SK-N-SH (cell line): ENCODE measurements around the gene TTC39C. TPM values are rescaled to one million over a fixed set of nuclear protein-coding genes. Genes with fewer than 3 reads are reported as not detected.

Source experiments
- CTCF ChIA-PET: fragments of 300-600, 350-600 bp; formaldehyde crosslinking; extraction: SDS; loops from one replicate; lab custom pipeline; 2021; lab: Yijun Ruan, JAX
- POLR2A ChIA-PET: fragments of 350-600 bp; sonication (Branson Sonifier 250); formaldehyde crosslinking; extraction: SDS; loops from one replicate; lab custom pipeline; 2020; ENCODE audit warnings: antibody characterized with exemption, inconsistent platforms; lab: Yijun Ruan, JAX
- DNase-seq: peaks from one replicate; pipeline ENCODE4 v3.0.0; 2012
- H2AFZ ChIP-seq: fragments of 200-600 bp; sonication (generic); 2 replicates; pipeline ENCODE4 v1.8.1; 2016; ENCODE audit warnings: antibody characterized with exemption, mild to moderate bottlenecking, low read depth
- H3F3A ChIP-seq: fragments of 200-600 bp; sonication (generic); replicated peaks from 2 replicates; pipeline ENCODE3; 2016; ENCODE audit warnings: antibody characterized with exemption, mild to moderate bottlenecking; ENCODE audit not compliant: insufficient read depth
- H3K27ac ChIP-seq, 2 experiments: fragments of 200-500 bp in 1 of 2; fragments of 200-600 bp in 1 of 2; sonication (Bioruptor generic) in 1 of 2; sonication (generic), shearing (Covaris generic) in 1 of 2; 2 replicates each; pipeline versions ENCODE4 v1.5.1 to v1.6.1; 2014 to 2016; ENCODE audit warnings: low read depth in 2 of 2, inconsistent platforms in 1 of 2, low read length in 1 of 2, mild to moderate bottlenecking in 1 of 2, mixed read lengths in 1 of 2
- H3K27me3 ChIP-seq: fragments of 200-600 bp; sonication (generic), shearing (Covaris generic); 2 replicates; pipeline ENCODE4 v1.6.1; 2016; ENCODE audit warnings: mixed run types; ENCODE audit not compliant: insufficient read depth
- H3K36me3 ChIP-seq, 2 experiments: fragments of 200-500 bp in 1 of 2; fragments of 200-600 bp in 1 of 2; sonication (Bioruptor generic) in 1 of 2; sonication (generic) in 1 of 2; replicated peaks in 1 of 2; 2 replicates each; pipeline versions ENCODE3 to v1.5.1; 2014 to 2016; ENCODE audit warnings: low read length in 1 of 2, mild to moderate bottlenecking in 1 of 2; ENCODE audit not compliant: insufficient read depth in 2 of 2, control insufficient read depth in 1 of 2
- H3K4me1 ChIP-seq, 2 experiments: fragments of 200-500 bp in 1 of 2; fragments of 200-600 bp in 1 of 2; sonication (Bioruptor generic) in 1 of 2; sonication (generic), shearing (Covaris generic) in 1 of 2; 2 replicates each; pipeline versions ENCODE4 v1.5.1 to v1.6.1; 2014 to 2016; ENCODE audit warnings: low read depth in 1 of 2, low read length in 1 of 2, mixed run types in 1 of 2; ENCODE audit not compliant: insufficient read depth in 2 of 2, control insufficient read depth in 1 of 2
- H3K4me2 ChIP-seq: fragments of 200-600 bp; sonication (generic), shearing (Covaris generic); 2 replicates; pipeline ENCODE4 v1.6.1; 2017; ENCODE audit warnings: mixed run types
- H3K4me3 ChIP-seq, 2 experiments: fragments of 200-500 bp in 1 of 2; fragments of 200-600 bp in 1 of 2; sonication (Bioruptor generic) in 1 of 2; sonication (generic), shearing (Covaris generic) in 1 of 2; 2 replicates each; pipeline versions ENCODE4 v1.5.1 to v1.8.1; 2014 to 2016; ENCODE audit warnings: low read depth in 2 of 2, inconsistent platforms in 1 of 2, low read length in 1 of 2, mild to moderate bottlenecking in 1 of 2, mixed read lengths in 1 of 2, moderate library complexity in 1 of 2
- H3K79me2 ChIP-seq: fragments of 200-600 bp; sonication (generic); 2 replicates; pipeline ENCODE4 v1.8.1; 2017; ENCODE audit warnings: mild to moderate bottlenecking; ENCODE audit not compliant: insufficient read depth
- H3K9ac ChIP-seq: fragments of 200-600 bp; sonication (generic); 2 replicates; pipeline ENCODE4 v1.6.1; 2017; ENCODE audit warnings: mixed run types
- H3K9me2 ChIP-seq: fragments of 200-600 bp; sonication (generic); 2 replicates; pipeline ENCODE4 v1.6.1; 2017; ENCODE audit warnings: mixed run types
- H3K9me3 ChIP-seq: fragments of 200-600 bp; sonication (generic); 2 replicates; pipeline ENCODE4 v1.6.1; 2017; ENCODE audit warnings: mixed run types, mild to moderate bottlenecking, moderate library complexity
- H4K20me1 ChIP-seq: fragments of 200-600 bp; sonication (generic); 2 replicates; pipeline ENCODE4 v1.6.1; 2017; ENCODE audit warnings: mild to moderate bottlenecking, mixed run types; ENCODE audit not compliant: insufficient read depth
- CHD2 ChIP-seq: fragments of 150-350 bp; IDR thresholded peaks from 2 replicates; pipeline ENCODE4 v1.6.1; 2018; ENCODE audit warnings: low read length; ENCODE audit not compliant: partially characterized antibody
- CTCF ChIP-seq: fragments of 200-600 bp; sonication (generic); IDR thresholded peaks from 2 replicates; pipeline ENCODE4 v1.6.1; 2017; ENCODE audit warnings: antibody characterized with exemption, mild to moderate bottlenecking, moderate library complexity
- EP300 ChIP-seq, 2 experiments: IDR thresholded peaks; 2 replicates each; pipeline versions ENCODE4 v1.4.0 to v1.6.1; 2012; ENCODE audit warnings: borderline replicate concordance in 1 of 2, low read depth in 1 of 2, low read length in 1 of 2
- FOXM1 ChIP-seq: IDR thresholded peaks from 2 replicates; pipeline ENCODE4 v1.4.0; 2012; ENCODE audit warnings: low read depth, mild to moderate bottlenecking
- GATA2 ChIP-seq: sonication (generic); formaldehyde crosslinking; IDR thresholded peaks from 2 replicates; pipeline ENCODE4 v1.5.0; 2020; ENCODE audit warnings: mild to moderate bottlenecking, missing genetic modification reagents
- MXI1 ChIP-seq: IDR thresholded peaks from 2 replicates; pipeline ENCODE4 v1.6.1; 2012; ENCODE audit warnings: mild to moderate bottlenecking, low read depth, low read length, improper control_type of control experiment
- POLR2AphosphoS5 ChIP-seq: IDR thresholded peaks from 2 replicates; pipeline ENCODE4 v1.6.1; 2012; ENCODE audit warnings: low read depth, low read length
- RAD21 ChIP-seq: IDR thresholded peaks from 2 replicates; pipeline ENCODE4 v1.6.1; 2012; ENCODE audit warnings: mild to moderate bottlenecking, low read length
- RCOR1 ChIP-seq: fragments of 150-350 bp; IDR thresholded peaks from 2 replicates; pipeline ENCODE4 v1.6.1; 2017; ENCODE audit warnings: antibody characterized with exemption, low read length
- SMC3 ChIP-seq: IDR thresholded peaks from 2 replicates; pipeline ENCODE4 v1.6.1; 2012; ENCODE audit warnings: low read depth, low read length, improper control_type of control experiment
- TAF1 ChIP-seq: IDR thresholded peaks from 2 replicates; pipeline ENCODE4 v1.6.1; 2012; ENCODE audit warnings: low read depth, mild to moderate bottlenecking, low read length, moderate library complexity, borderline replicate concordance
- USF2 ChIP-seq: fragments of 150-350 bp; IDR thresholded peaks from 2 replicates; pipeline ENCODE4 v1.6.1; 2017; ENCODE audit warnings: antibody characterized with exemption, low read length, low read depth, borderline replicate concordance
- WGBS: methylation state at CpG from one replicate; pipeline ENCODE4 v1.1.6; 2017; ENCODE audit warnings: low lambda C conversion rate; 5-methylcytosine and 5-hydroxymethylcytosine counted together
- polyA plus RNA-seq, 3 experiments: library from polyadenylated mRNA; depleted of rRNA; stranded (reverse); fragments of >200 nt; gene quantifications; 2 replicates each; pipeline ENCODE4 v1.2.3, GENCODE V29; 2012
- TF ChIP-seq, protein P1 (sequence below): IDR thresholded peaks from 2 replicates; pipeline ENCODE4; 2012
- TF ChIP-seq, protein P2 (sequence below): IDR thresholded peaks from 2 replicates; pipeline ENCODE4 v1.4.0; 2012; ENCODE audit warnings: low read depth, borderline replicate concordance
- TF ChIP-seq, protein P3 (sequence below): IDR thresholded peaks from 2 replicates; pipeline ENCODE4 v1.4.0; 2012; ENCODE audit warnings: low read depth, borderline replicate concordance
- TF ChIP-seq, protein P4 (sequence below): fragments of 150-350 bp; IDR thresholded peaks from 2 replicates; pipeline ENCODE4 v1.6.1; 2016; ENCODE audit warnings: mild to moderate bottlenecking, low read depth, low read length
- TF ChIP-seq, protein P5 (sequence below): IDR thresholded peaks from 2 replicates; pipeline ENCODE4 v1.6.1; 2012; ENCODE audit warnings: mild to moderate bottlenecking, low read depth, low read length, moderate library complexity

TTC39C gene
- polyA plus RNA-seq, 1 of the 3 experiments (the other 2 are of a cell fraction): 8.6 TPM

DNA sequence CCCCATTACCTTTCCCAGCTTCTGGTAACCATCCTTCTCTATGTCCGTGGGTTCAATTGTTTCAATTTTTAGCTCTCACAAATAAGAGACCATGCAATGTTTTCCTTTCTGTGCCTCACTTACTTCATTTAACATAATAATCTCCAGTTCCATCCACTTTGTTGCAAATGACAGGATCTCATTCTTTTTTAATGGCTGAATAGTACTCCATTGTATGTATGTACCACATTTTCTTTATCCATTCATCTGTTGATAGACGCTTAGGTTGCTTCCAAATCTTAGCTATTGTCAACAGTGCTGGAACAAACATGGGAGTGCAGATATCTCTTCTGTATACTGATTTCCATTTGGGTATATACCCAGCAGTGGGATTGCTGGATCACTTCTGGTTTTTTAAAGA is 126.1 kb downstream of the TTC39C start:
- Histone ChIP-seq H3F3A (no peaks in the 10 kb centered on the region), H2AFZ (no peak overlapping the region), H3K27me3 (no peaks in the 10 kb centered on the region), H3K9me3 (no peaks in the 10 kb centered on the region), H3K4me3 (no peak overlapping the region), H3K36me3 (peaks cover 5 to 11% of the 10 kb centered on the region in 2 experiments), H3K4me1 (peaks cover 0 to 4% of the 10 kb centered on the region in 2 experiments; a peak in 1 of 4 replicates), H3K79me2 (peaks cover 15% of the 10 kb centered on the region), H3K9ac (no peak overlapping the region), H3K9me2 (no peaks in the 10 kb centered on the region), H3K4me2 (no peak overlapping the region), H3K27ac (no peak overlapping the region), H4K20me1 (no peaks in the 10 kb centered on the region)
- ChIA-PET CTCF (no interaction called here), POLR2A (no interaction called here)
- DNase-seq: no peak
- no peak for TF ChIP-seq TAF1
- no peak for TF ChIP-seq CTCF
- no peak for TF ChIP-seq CHD2
- TF ChIP-seq, protein P1, sequence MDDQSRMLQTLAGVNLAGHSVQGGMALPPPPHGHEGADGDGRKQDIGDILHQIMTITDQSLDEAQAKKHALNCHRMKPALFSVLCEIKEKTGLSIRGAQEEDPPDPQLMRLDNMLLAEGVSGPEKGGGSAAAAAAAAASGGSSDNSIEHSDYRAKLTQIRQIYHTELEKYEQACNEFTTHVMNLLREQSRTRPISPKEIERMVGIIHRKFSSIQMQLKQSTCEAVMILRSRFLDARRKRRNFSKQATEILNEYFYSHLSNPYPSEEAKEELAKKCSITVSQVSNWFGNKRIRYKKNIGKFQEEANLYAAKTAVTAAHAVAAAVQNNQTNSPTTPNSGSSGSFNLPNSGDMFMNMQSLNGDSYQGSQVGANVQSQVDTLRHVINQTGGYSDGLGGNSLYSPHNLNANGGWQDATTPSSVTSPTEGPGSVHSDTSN: no peak
- TF ChIP-seq EP300 (IDR thresholded peaks at IDR 0.05; ENCODE audit: borderline replicate concordance in 1 of 2, low read depth in 1 of 2, low read length in 1 of 2): no peak
- no peak for TF ChIP-seq POLR2AphosphoS5
- no peak for TF ChIP-seq SMC3
- no peak for TF ChIP-seq MXI1
- TF ChIP-seq, protein P2, sequence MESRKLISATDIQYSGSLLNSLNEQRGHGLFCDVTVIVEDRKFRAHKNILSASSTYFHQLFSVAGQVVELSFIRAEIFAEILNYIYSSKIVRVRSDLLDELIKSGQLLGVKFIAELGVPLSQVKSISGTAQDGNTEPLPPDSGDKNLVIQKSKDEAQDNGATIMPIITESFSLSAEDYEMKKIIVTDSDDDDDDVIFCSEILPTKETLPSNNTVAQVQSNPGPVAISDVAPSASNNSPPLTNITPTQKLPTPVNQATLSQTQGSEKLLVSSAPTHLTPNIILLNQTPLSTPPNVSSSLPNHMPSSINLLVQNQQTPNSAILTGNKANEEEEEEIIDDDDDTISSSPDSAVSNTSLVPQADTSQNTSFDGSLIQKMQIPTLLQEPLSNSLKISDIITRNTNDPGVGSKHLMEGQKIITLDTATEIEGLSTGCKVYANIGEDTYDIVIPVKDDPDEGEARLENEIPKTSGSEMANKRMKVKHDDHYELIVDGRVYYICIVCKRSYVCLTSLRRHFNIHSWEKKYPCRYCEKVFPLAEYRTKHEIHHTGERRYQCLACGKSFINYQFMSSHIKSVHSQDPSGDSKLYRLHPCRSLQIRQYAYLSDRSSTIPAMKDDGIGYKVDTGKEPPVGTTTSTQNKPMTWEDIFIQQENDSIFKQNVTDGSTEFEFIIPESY: no peak
- TF ChIP-seq RAD21: no peak
- TF ChIP-seq, protein P3, sequence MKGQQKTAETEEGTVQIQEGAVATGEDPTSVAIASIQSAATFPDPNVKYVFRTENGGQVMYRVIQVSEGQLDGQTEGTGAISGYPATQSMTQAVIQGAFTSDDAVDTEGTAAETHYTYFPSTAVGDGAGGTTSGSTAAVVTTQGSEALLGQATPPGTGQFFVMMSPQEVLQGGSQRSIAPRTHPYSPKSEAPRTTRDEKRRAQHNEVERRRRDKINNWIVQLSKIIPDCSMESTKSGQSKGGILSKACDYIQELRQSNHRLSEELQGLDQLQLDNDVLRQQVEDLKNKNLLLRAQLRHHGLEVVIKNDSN: no peak
- TF ChIP-seq, protein P4, sequence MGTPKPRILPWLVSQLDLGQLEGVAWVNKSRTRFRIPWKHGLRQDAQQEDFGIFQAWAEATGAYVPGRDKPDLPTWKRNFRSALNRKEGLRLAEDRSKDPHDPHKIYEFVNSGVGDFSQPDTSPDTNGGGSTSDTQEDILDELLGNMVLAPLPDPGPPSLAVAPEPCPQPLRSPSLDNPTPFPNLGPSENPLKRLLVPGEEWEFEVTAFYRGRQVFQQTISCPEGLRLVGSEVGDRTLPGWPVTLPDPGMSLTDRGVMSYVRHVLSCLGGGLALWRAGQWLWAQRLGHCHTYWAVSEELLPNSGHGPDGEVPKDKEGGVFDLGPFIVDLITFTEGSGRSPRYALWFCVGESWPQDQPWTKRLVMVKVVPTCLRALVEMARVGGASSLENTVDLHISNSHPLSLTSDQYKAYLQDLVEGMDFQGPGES: no peak
- no peak for TF ChIP-seq USF2
- TF ChIP-seq RCOR1: no peak
- TF ChIP-seq FOXM1: no peak
- no peak for TF ChIP-seq GATA2 (CRISPR knock-in tag)
- TF ChIP-seq, protein P5, sequence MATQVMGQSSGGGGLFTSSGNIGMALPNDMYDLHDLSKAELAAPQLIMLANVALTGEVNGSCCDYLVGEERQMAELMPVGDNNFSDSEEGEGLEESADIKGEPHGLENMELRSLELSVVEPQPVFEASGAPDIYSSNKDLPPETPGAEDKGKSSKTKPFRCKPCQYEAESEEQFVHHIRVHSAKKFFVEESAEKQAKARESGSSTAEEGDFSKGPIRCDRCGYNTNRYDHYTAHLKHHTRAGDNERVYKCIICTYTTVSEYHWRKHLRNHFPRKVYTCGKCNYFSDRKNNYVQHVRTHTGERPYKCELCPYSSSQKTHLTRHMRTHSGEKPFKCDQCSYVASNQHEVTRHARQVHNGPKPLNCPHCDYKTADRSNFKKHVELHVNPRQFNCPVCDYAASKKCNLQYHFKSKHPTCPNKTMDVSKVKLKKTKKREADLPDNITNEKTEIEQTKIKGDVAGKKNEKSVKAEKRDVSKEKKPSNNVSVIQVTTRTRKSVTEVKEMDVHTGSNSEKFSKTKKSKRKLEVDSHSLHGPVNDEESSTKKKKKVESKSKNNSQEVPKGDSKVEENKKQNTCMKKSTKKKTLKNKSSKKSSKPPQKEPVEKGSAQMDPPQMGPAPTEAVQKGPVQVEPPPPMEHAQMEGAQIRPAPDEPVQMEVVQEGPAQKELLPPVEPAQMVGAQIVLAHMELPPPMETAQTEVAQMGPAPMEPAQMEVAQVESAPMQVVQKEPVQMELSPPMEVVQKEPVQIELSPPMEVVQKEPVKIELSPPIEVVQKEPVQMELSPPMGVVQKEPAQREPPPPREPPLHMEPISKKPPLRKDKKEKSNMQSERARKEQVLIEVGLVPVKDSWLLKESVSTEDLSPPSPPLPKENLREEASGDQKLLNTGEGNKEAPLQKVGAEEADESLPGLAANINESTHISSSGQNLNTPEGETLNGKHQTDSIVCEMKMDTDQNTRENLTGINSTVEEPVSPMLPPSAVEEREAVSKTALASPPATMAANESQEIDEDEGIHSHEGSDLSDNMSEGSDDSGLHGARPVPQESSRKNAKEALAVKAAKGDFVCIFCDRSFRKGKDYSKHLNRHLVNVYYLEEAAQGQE: no peak
- 96% methylated on average over 2 of the region's 2 CpGs for WGBS
